HEK293 (cell line): ENCODE results near the gene ING1.

Experiments used
- CTCF ChIA-PET: fragments of 350-600 bp; formaldehyde crosslinking; extraction: SDS; loops from one replicate; lab custom pipeline; 2021; ENCODE audit warnings: antibody characterized with exemption; lab: Yijun Ruan, JAX
- POLR2A ChIA-PET: fragments of 300-600 bp; formaldehyde crosslinking; extraction: SDS; loops from one replicate; lab custom pipeline; 2020; ENCODE audit warnings: antibody characterized with exemption, inconsistent platforms; lab: Yijun Ruan, JAX
- H3K27ac ChIP-seq: fragments of 200-500 bp; sonication (Bioruptor generic); 2 replicates; pipeline ENCODE4 v1.5.1; 2014; ENCODE audit warnings: low read depth, low read length, control low read depth, inconsistent platforms; ENCODE audit errors: extremely low read depth
- H3K36me3 ChIP-seq, 2 experiments: fragments of 200-500 bp in 1 of 2; sonication (Bioruptor generic) in 1 of 2; 1 replicate in 1 of 2; 2 replicates in 1 of 2; pipeline ENCODE4 v1.5.1; 2014 to 2017; ENCODE audit warnings: inconsistent platforms in 2 of 2, low read length in 2 of 2; ENCODE audit not compliant: control insufficient read depth in 2 of 2, insufficient read depth in 1 of 2
- H3K4me1 ChIP-seq: fragments of 200-500 bp; sonication (Bioruptor generic); 2 replicates; pipeline ENCODE4 v1.5.1; 2014; ENCODE audit warnings: mild to moderate bottlenecking, low read length, inconsistent platforms; ENCODE audit not compliant: control insufficient read depth, insufficient read depth
- H3K4me3 ChIP-seq: 2 replicates; pipeline ENCODE4 v1.5.1; 2011; ENCODE audit warnings: low read depth, mild to moderate bottlenecking, control low read depth, low read length, moderate library complexity
- H3K9me3 ChIP-seq: fragments of 200-500 bp; sonication (Bioruptor generic); 2 replicates; pipeline ENCODE4 v1.5.1; 2014; ENCODE audit warnings: low read depth, low read length, inconsistent platforms; ENCODE audit not compliant: control insufficient read depth, insufficient read depth
- BCL11B ChIP-seq: fragments of 450-650 bp; formaldehyde crosslinking; IDR thresholded peaks from 2 replicates; pipeline ENCODE4 v1.5.1; 2016; ENCODE audit warnings: low read depth, missing biosample characterization, missing genetic modification characterization
- GLIS1 ChIP-seq: fragments of 450-650 bp; formaldehyde crosslinking; IDR thresholded peaks from 2 replicates; pipeline ENCODE4 v1.5.1; 2016; ENCODE audit warnings: missing biosample characterization, missing genetic modification characterization
- IKZF3 ChIP-seq: fragments of 450-650 bp; IDR thresholded peaks from 2 replicates; pipeline ENCODE4 v1.5.0; 2018; ENCODE audit warnings: missing biosample characterization, mild to moderate bottlenecking, missing genetic modification characterization, moderate library complexity
- SP2 ChIP-seq: fragments of 450-650 bp; formaldehyde crosslinking; IDR thresholded peaks from 2 replicates; pipeline ENCODE4 v1.5.1; 2016; ENCODE audit warnings: missing biosample characterization, missing genetic modification characterization
- ZBTB44 ChIP-seq: fragments of 450-650 bp; IDR thresholded peaks from 2 replicates; pipeline ENCODE4 v1.5.1; 2018; ENCODE audit warnings: missing biosample characterization, mild to moderate bottlenecking, missing genetic modification characterization
- ZBTB6 ChIP-seq: fragments of 450-650 bp; formaldehyde crosslinking; IDR thresholded peaks from 2 replicates; pipeline ENCODE4 v1.5.1; 2017; ENCODE audit warnings: missing biosample characterization, missing genetic modification characterization
- ZEB2 ChIP-seq: fragments of 450-650 bp; formaldehyde crosslinking; IDR thresholded peaks from 2 replicates; pipeline ENCODE4 v1.5.1; 2016; ENCODE audit warnings: missing biosample characterization, missing genetic modification characterization
- ZFP37 ChIP-seq: fragments of 450-650 bp; formaldehyde crosslinking; IDR thresholded peaks from 2 replicates; pipeline ENCODE4 v1.5.1; 2016; ENCODE audit warnings: missing biosample characterization, missing genetic modification characterization
- ZNF10 ChIP-seq: fragments of 450-650 bp; formaldehyde crosslinking; IDR thresholded peaks from 2 replicates; pipeline ENCODE4 v1.5.1; 2017; ENCODE audit warnings: missing biosample characterization, missing genetic modification characterization
- ZNF184 ChIP-seq: fragments of 450-650 bp; IDR thresholded peaks from 2 replicates; pipeline ENCODE4 v1.5.1; 2018; ENCODE audit warnings: missing biosample characterization, mild to moderate bottlenecking, missing genetic modification characterization
- ZNF341 ChIP-seq: fragments of 450-650 bp; formaldehyde crosslinking; IDR thresholded peaks from 2 replicates; pipeline ENCODE4; 2016; ENCODE audit warnings: low read depth, missing biosample characterization, missing genetic modification characterization
- ZNF366 ChIP-seq: fragments of 450-650 bp; formaldehyde crosslinking; conservative IDR thresholded peaks from 2 replicates; pipeline ENCODE4 v1.5.1; 2016; ENCODE audit warnings: missing biosample characterization, missing genetic modification characterization
- ZNF391 ChIP-seq: fragments of 450-650 bp; formaldehyde crosslinking; IDR thresholded peaks from 2 replicates; pipeline ENCODE4 v1.5.1; 2016; ENCODE audit warnings: low read depth, missing biosample characterization, missing genetic modification characterization, borderline replicate concordance
- ZNF394 ChIP-seq: fragments of 450-650 bp; formaldehyde crosslinking; IDR thresholded peaks from 2 replicates; pipeline ENCODE4 v1.5.1; 2016; ENCODE audit warnings: missing biosample characterization, missing genetic modification characterization, mild to moderate bottlenecking, moderate library complexity, borderline replicate concordance
- ZNF433 ChIP-seq: fragments of 450-650 bp; formaldehyde crosslinking; IDR thresholded peaks from 2 replicates; pipeline ENCODE4 v1.5.1; 2016; ENCODE audit warnings: missing biosample characterization, missing genetic modification characterization, low read depth
- ZNF654 ChIP-seq: fragments of 450-650 bp; formaldehyde crosslinking; IDR thresholded peaks from 2 replicates; pipeline ENCODE4 v1.5.1; 2016; ENCODE audit warnings: low read depth, missing biosample characterization, missing genetic modification characterization
- ZNF692 ChIP-seq: fragments of 450-650 bp; formaldehyde crosslinking; IDR thresholded peaks from 2 replicates; pipeline ENCODE4 v1.5.1; 2016; ENCODE audit warnings: missing biosample characterization, missing genetic modification characterization
- ZNF76 ChIP-seq: fragments of 450-650 bp; formaldehyde crosslinking; IDR thresholded peaks from 2 replicates; pipeline ENCODE4; 2016; ENCODE audit warnings: low read depth, missing biosample characterization, missing genetic modification characterization, borderline replicate concordance
- ZNF843 ChIP-seq: fragments of 450-650 bp; formaldehyde crosslinking; IDR thresholded peaks from 2 replicates; pipeline ENCODE4 v1.5.1; 2016; ENCODE audit warnings: missing biosample characterization, missing genetic modification characterization
- ZSCAN5A ChIP-seq: fragments of 450-650 bp; formaldehyde crosslinking; IDR thresholded peaks from 2 replicates; pipeline ENCODE4 v1.5.1; 2016; ENCODE audit warnings: missing biosample characterization, missing genetic modification characterization
- ZXDB ChIP-seq: fragments of 450-650 bp; formaldehyde crosslinking; IDR thresholded peaks from 2 replicates; pipeline ENCODE4 v1.5.1; 2016; ENCODE audit warnings: missing biosample characterization, missing genetic modification characterization
- TF ChIP-seq, protein P1 (sequence below): fragments of 450-650 bp; formaldehyde crosslinking; IDR thresholded peaks from 2 replicates; pipeline ENCODE4 v1.5.1; 2017; ENCODE audit warnings: missing biosample characterization, missing genetic modification characterization
- TF ChIP-seq, protein P2 (sequence below): fragments of 450-650 bp; formaldehyde crosslinking; conservative IDR thresholded peaks from 2 replicates; pipeline ENCODE4 v1.5.1; 2016; ENCODE audit warnings: low read depth, missing biosample characterization, missing genetic modification characterization

ING1 gene

GRCh38 chr13:110712081-110712848 lies 1.2 kb upstream of the ING1 start (continued):
- TF ChIP-seq ZBTB44 (peak; percentile 17; the same call in 1 of the 2 replicates), ZNF391 (tag by site-specific recombination) (0 out of 2 replicates have a peak, but pooled peaks have one; percentile 54), ZNF843 (tag by site-specific recombination) (no peak), ZEB2 (peak; percentile 79), IKZF3 (peak; percentile 77), BCL11B (tag by site-specific recombination) (peak; percentile 72), ZFP37 (tag by site-specific recombination) (0 out of 2 replicates have a peak, but pooled peaks have one; percentile 2)

- H3K4me1 ChIP-seq = peaks cover 2% of the 10 kb centered on the region; the same call in 1 of the 2 replicates
- H3K36me3 ChIP-seq = no peaks in the 10 kb centered on the region
- ChIA-PET CTCF (interaction anchor here (1.4 kb wide), 1 partner anchor 257 kb away, joined by 3 read pairs; no protein-coding TSS in a partner anchor), POLR2A (interaction anchor here (0.6 to 1.6 kb wide), 10 partner anchors 10 to 202 kb away, joined by 3 to 12 read pairs (median 3); partner anchors contain the start of genes ANKRD10 and NAXD)
- H3K27ac ChIP-seq = peak overlapping the region; percentile 77
- H3K9me3 ChIP-seq = no peaks in the 10 kb centered on the region
- H3K4me3 ChIP-seq = peak overlapping the region; percentile 96
- TF ChIP-seq, protein P1, sequence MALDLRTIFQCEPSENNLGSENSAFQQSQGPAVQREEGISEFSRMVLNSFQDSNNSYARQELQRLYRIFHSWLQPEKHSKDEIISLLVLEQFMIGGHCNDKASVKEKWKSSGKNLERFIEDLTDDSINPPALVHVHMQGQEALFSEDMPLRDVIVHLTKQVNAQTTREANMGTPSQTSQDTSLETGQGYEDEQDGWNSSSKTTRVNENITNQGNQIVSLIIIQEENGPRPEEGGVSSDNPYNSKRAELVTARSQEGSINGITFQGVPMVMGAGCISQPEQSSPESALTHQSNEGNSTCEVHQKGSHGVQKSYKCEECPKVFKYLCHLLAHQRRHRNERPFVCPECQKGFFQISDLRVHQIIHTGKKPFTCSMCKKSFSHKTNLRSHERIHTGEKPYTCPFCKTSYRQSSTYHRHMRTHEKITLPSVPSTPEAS (tag by site-specific recombination) = no peak
- TF ChIP-seq ZNF10 (tag by site-specific recombination) (0 out of 2 replicates have a peak, but pooled peaks have one; percentile 53), ZXDB (tag by site-specific recombination) (peak; percentile 82; the same call in 1 of the 2 replicates), ZNF654 (no peak), GLIS1 (tag by site-specific recombination) (peak; percentile 93), ZNF341 (peak; percentile 51), ZNF692 (0 out of 2 replicates have a peak, but pooled peaks have one; percentile 34), ZNF843 (tag by site-specific recombination) (0 out of 2 replicates have a peak, but pooled peaks have one; percentile 59), ZBTB6 (tag by site-specific recombination) (0 out of 2 replicates have a peak, but pooled peaks have one; percentile 8), ZNF366 (no peak), ZNF76 (tag by site-specific recombination) (peak; percentile 38; the same call in 1 of the 2 replicates), ZNF394 (peak; percentile 82), ZNF184 (tag by site-specific recombination) (peak; percentile 59), SP2 (tag by site-specific recombination) (peak; percentile 92), ZNF433 (tag by site-specific recombination) (no peak), ZSCAN5A (tag by site-specific recombination) (peak; percentile 81; the same call in 1 of the 2 replicates)
- TF ChIP-seq, protein P2, sequence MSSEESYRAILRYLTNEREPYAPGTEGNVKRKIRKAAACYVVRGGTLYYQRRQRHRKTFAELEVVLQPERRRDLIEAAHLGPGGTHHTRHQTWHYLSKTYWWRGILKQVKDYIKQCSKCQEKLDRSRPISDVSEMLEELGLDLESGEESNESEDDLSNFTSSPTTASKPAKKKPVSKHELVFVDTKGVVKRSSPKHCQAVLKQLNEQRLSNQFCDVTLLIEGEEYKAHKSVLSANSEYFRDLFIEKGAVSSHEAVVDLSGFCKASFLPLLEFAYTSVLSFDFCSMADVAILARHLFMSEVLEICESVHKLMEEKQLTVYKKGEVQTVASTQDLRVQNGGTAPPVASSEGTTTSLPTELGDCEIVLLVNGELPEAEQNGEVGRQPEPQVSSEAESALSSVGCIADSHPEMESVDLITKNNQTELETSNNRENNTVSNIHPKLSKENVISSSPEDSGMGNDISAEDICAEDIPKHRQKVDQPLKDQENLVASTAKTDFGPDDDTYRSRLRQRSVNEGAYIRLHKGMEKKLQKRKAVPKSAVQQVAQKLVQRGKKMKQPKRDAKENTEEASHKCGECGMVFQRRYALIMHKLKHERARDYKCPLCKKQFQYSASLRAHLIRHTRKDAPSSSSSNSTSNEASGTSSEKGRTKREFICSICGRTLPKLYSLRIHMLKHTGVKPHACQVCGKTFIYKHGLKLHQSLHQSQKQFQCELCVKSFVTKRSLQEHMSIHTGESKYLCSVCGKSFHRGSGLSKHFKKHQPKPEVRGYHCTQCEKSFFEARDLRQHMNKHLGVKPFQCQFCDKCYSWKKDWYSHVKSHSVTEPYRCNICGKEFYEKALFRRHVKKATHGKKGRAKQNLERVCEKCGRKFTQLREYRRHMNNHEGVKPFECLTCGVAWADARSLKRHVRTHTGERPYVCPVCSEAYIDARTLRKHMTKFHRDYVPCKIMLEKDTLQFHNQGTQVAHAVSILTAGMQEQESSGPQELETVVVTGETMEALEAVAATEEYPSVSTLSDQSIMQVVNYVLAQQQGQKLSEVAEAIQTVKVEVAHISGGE = peak; percentile 31
These were observed 455 bp upstream of the ING1 start for GRCh38 chr13:110712849-110713641.
